GM23248 (cell line): ENCODE measurements around the gene GFPT1. TPM values are rescaled to one million over a fixed set of nuclear protein-coding genes. Genes with fewer than 3 reads are reported as not detected.

ENCODE experiments used
- DNase-seq: peaks from one replicate; pipeline ENCODE4 v3.0.0-alpha.2; 2015
- H2AFZ ChIP-seq: fragments of 200-600 bp; sonication (generic); 2 replicates; pipeline ENCODE4 v1.6.1; 2016; ENCODE audit warnings: antibody characterized with exemption
- H3F3A ChIP-seq: fragments of 200-600 bp; sonication (generic); 2 replicates; pipeline ENCODE4 v1.6.1; 2016; ENCODE audit warnings: mild to moderate bottlenecking, antibody characterized with exemption, mixed run types; ENCODE audit not compliant: insufficient read depth
- H3K27ac ChIP-seq: fragments of 200-600 bp; sonication (generic); 2 replicates; pipeline ENCODE4 v1.5.1; 2016; ENCODE audit warnings: mild to moderate bottlenecking
- H3K27me3 ChIP-seq: fragments of 200-600 bp; sonication (generic); replicated peaks from 2 replicates; pipeline ENCODE4 v1.6.1; 2016; ENCODE audit warnings: mild to moderate bottlenecking; ENCODE audit not compliant: insufficient read depth
- H3K36me3 ChIP-seq: fragments of 200-600 bp; sonication (generic); 2 replicates; pipeline ENCODE4 v1.6.1; 2016; ENCODE audit warnings: low read depth, mild to moderate bottlenecking
- H3K4me1 ChIP-seq: fragments of 200-600 bp; sonication (generic); 2 replicates; pipeline ENCODE4 v1.6.1; 2016; ENCODE audit warnings: mild to moderate bottlenecking; ENCODE audit not compliant: insufficient read depth
- H3K4me2 ChIP-seq: fragments of 200-600 bp; sonication (generic); one replicate; pipeline ENCODE4 v1.6.1; 2016; ENCODE audit warnings: mild to moderate bottlenecking; ENCODE audit not compliant: unreplicated experiment
- H3K4me3 ChIP-seq: fragments of 200-600 bp; sonication (generic); 2 replicates; pipeline ENCODE4 v1.5.1; 2016; ENCODE audit warnings: mild to moderate bottlenecking
- H3K79me2 ChIP-seq: fragments of 200-600 bp; sonication (generic); 2 replicates; pipeline ENCODE4 v1.6.1; 2016; ENCODE audit warnings: mild to moderate bottlenecking; ENCODE audit not compliant: insufficient read depth
- H3K9ac ChIP-seq: fragments of 200-600 bp; sonication (generic); 2 replicates; pipeline ENCODE4 v1.6.1; 2016; ENCODE audit warnings: mild to moderate bottlenecking
- H3K9me2 ChIP-seq: fragments of 200-600 bp; sonication (generic); 2 replicates; pipeline ENCODE4 v1.6.1; 2016; ENCODE audit warnings: mixed run types, mild to moderate bottlenecking, moderate library complexity; ENCODE audit not compliant: insufficient read depth
- H3K9me3 ChIP-seq: fragments of 200-600 bp; sonication (generic); one replicate; pipeline ENCODE4 v1.6.1; 2017; ENCODE audit warnings: low read depth
- H4K20me1 ChIP-seq: fragments of 200-600 bp; sonication (generic); 2 replicates; pipeline ENCODE4 v1.6.0; 2016; ENCODE audit not compliant: insufficient read depth
- EZH2 ChIP-seq: fragments of 200-600 bp; sonication (generic); IDR thresholded peaks from 2 replicates; pipeline ENCODE4 v1.6.1; 2018; ENCODE audit warnings: antibody characterized with exemption, mild to moderate bottlenecking; ENCODE audit not compliant: insufficient read depth, poor library complexity, severe bottlenecking
- EZH2phosphoT487 ChIP-seq: fragments of 200-600 bp; sonication (generic); IDR thresholded peaks from 2 replicates; pipeline ENCODE4 v1.6.1; 2018; ENCODE audit warnings: antibody characterized with exemption, moderate library complexity, mild to moderate bottlenecking, low read depth; ENCODE audit not compliant: insufficient read depth
- WGBS, 2 experiments: methylation state at CpG; one replicate each; pipeline ENCODE4 v1.1.6; 2015 to 2017; ENCODE audit warnings: low lambda C conversion rate in 2 of 2, low coverage in 1 of 2; ENCODE audit errors: missing lambda C conversion rate in 2 of 2; 5-methylcytosine and 5-hydroxymethylcytosine counted together
- in situ Hi-C: fragments of 300-500 bp; cut with MboI; formaldehyde crosslinking; loops from 2 replicates; pipeline ENCODE4 v1.15.0; 2020
- polyA plus RNA-seq: library from polyadenylated mRNA; unstranded; fragments of >200 nt; fragmentation: Nextera tagmentation; extraction: Ambion mirVana; gene quantifications from 2 replicates; pipeline ENCODE4 v1.2.1, GENCODE V29; 2016
- total RNA-seq: library from RNA; depleted of rRNA; stranded (reverse); fragments of >200 nt; shearing (Covaris generic); gene quantifications from 2 replicates; pipeline ENCODE4 v1.2.3, GENCODE V29; 2014

GFPT1 gene
- total and polyA plus RNA-seq, 2 experiments from 2014 or later = 53.3 to 115 TPM

GRCh38 chr2:69411120-69411519 lies 24.1 kb upstream of the GFPT1 start:
- H3K9me3 ChIP-seq = no peaks in the 10 kb centered on the region
- no peak for TF ChIP-seq EZH2
- TF ChIP-seq EZH2phosphoT487 = no peak

GRCh38 chr2:69405306-69405705 lies 18.3 kb upstream of the GFPT1 start:
- Histone ChIP-seq H3K9ac (no peak overlapping the region), H3K9me2 (no peaks in the 10 kb centered on the region), H3K36me3 (peaks cover 49% of the 10 kb centered on the region), H3K79me2 (0 out of 2 replicates have a peak, but pooled peaks cover 6% of the 10 kb centered on the region), H3F3A (no peaks in the 10 kb centered on the region), H3K9me3 (no peaks in the 10 kb centered on the region), H3K4me1 (no peaks in the 10 kb centered on the region), H3K4me3 (no peak overlapping the region), H4K20me1 (no peaks in the 10 kb centered on the region), H3K4me2 (no peak overlapping the region), H2AFZ (no peak overlapping the region), H3K27me3 (no peaks in the 10 kb centered on the region), H3K27ac (no peak overlapping the region)
- in situ Hi-C loops = no loop called here
- DNase-seq = no peak
- TF ChIP-seq EZH2phosphoT487 (no peak), EZH2 (no peak)

More at GRCh38 chr2:69411120-69411519, 24.1 kb upstream of the GFPT1 start:
- Histone ChIP-seq H3K4me2 (no peak overlapping the region), H2AFZ (no peak overlapping the region), H3K9me2 (no peaks in the 10 kb centered on the region), H3K4me1 (no peaks in the 10 kb centered on the region), H3K79me2 (0 out of 2 replicates have a peak, but pooled peaks cover 6% of the 10 kb centered on the region), H3K27ac (no peak overlapping the region), H3K36me3 (peaks cover 29% of the 10 kb centered on the region), H3F3A (no peaks in the 10 kb centered on the region), H4K20me1 (no peaks in the 10 kb centered on the region), H3K4me3 (no peak overlapping the region), H3K27me3 (no peaks in the 10 kb centered on the region), H3K9ac (no peak overlapping the region)
- DNase-seq = no peak
- in situ Hi-C loops = no loop called here

- H3K27ac ChIP-seq = no peak overlapping the region
- H3K4me1 ChIP-seq = no peaks in the 10 kb centered on the region
- no peak overlapping the region for H3K4me2 ChIP-seq
- no peak overlapping the region for H3K4me3 ChIP-seq
- DNase-seq = no peak
- no peaks in the 10 kb centered on the region for H3F3A ChIP-seq
- no peaks in the 10 kb centered on the region for H3K79me2 ChIP-seq
- H4K20me1 ChIP-seq = no peaks in the 10 kb centered on the region
- peaks cover 42% of the 10 kb centered on the region for H3K36me3 ChIP-seq
- no peaks in the 10 kb centered on the region for H3K9me2 ChIP-seq
- no peaks in the 10 kb centered on the region for H3K27me3 ChIP-seq
- TF ChIP-seq EZH2phosphoT487 (no peak), EZH2 (no peak)
- no peaks in the 10 kb centered on the region for H3K9me3 ChIP-seq
- in situ Hi-C loops = no loop called here
- no peak overlapping the region for H3K9ac ChIP-seq
- no peak overlapping the region for H2AFZ ChIP-seq
- 96 to 98% methylated on average over 3 of the region's 3 CpGs for WGBS, 2 experiments
Observed at GRCh38 chr2:69400121-69400520, 13.1 kb upstream of the GFPT1 start.

GRCh38 chr2:69397234-69397633 lies 10.2 kb upstream of the GFPT1 start:
- Histone ChIP-seq H3K9ac (no peak overlapping the region), H3K9me2 (no peaks in the 10 kb centered on the region), H3K27ac (no peak overlapping the region), H3K79me2 (no peaks in the 10 kb centered on the region), H3K4me1 (no peaks in the 10 kb centered on the region), H3K36me3 (peaks cover 34% of the 10 kb centered on the region), H4K20me1 (no peaks in the 10 kb centered on the region), H3K4me3 (no peak overlapping the region), H3K4me2 (no peak overlapping the region), H2AFZ (no peak overlapping the region), H3K27me3 (no peaks in the 10 kb centered on the region), H3F3A (no peaks in the 10 kb centered on the region), H3K9me3 (no peaks in the 10 kb centered on the region)
- TF ChIP-seq EZH2phosphoT487 (no peak), EZH2 (no peak)
- DNase-seq = no peak
- in situ Hi-C loops = no loop called here

GRCh38 chr2:69395866-69396265 lies 8.8 kb upstream of the GFPT1 start:
- H3K9me3 ChIP-seq = no peaks in the 10 kb centered on the region
- H3K27me3 ChIP-seq = no peaks in the 10 kb centered on the region
- H3K27ac ChIP-seq = no peak overlapping the region
- TF ChIP-seq EZH2 = no peak
- TF ChIP-seq EZH2phosphoT487 = no peak
- no peak overlapping the region for H3K4me3 ChIP-seq
- H3K9me2 ChIP-seq = no peaks in the 10 kb centered on the region
- H4K20me1 ChIP-seq = no peaks in the 10 kb centered on the region
- WGBS, 2 experiments = 0 to 8% methylated on average over 1 of the region's 1 CpG
- H2AFZ ChIP-seq = no peak overlapping the region
- H3K4me2 ChIP-seq = no peak overlapping the region
- no peak overlapping the region for H3K9ac ChIP-seq
- no peaks in the 10 kb centered on the region for H3K79me2 ChIP-seq
- in situ Hi-C loops = no loop called here
- H3K4me1 ChIP-seq = no peaks in the 10 kb centered on the region
- peak; percentile 16 for DNase-seq
- H3F3A ChIP-seq = no peaks in the 10 kb centered on the region
- peaks cover 28% of the 10 kb centered on the region for H3K36me3 ChIP-seq
